Loucy (cell line): Measurements from ENCODE around the gene IRF2.

Source experiments
- H2AFZ ChIP-seq: fragments of 200-600 bp; sonication (generic); 2 replicates; pipeline ENCODE4 v1.6.0; 2016; ENCODE audit warnings: antibody characterized with exemption, mild to moderate bottlenecking, low read length, moderate library complexity
- H3F3A ChIP-seq: fragments of 200-600 bp; 2 replicates; pipeline ENCODE4 v1.6.0; 2016; ENCODE audit warnings: antibody characterized with exemption, low read depth, mild to moderate bottlenecking
- H3K27me3 ChIP-seq: fragments of 200-600 bp; sonication (generic); 2 replicates; pipeline ENCODE4 v1.6.1; 2014; ENCODE audit warnings: low read length, mild to moderate bottlenecking; ENCODE audit not compliant: insufficient read depth, poor library complexity, severe bottlenecking
- H3K36me3 ChIP-seq: fragments of 200-600 bp; sonication (generic); 2 replicates; pipeline ENCODE4 v1.6.1; 2016; ENCODE audit warnings: low read length; ENCODE audit not compliant: insufficient read depth
- H3K4me1 ChIP-seq: fragments of 200-600 bp; sonication (generic); 2 replicates; pipeline ENCODE4 v1.5.1; 2014; ENCODE audit warnings: low read length, mild to moderate bottlenecking; ENCODE audit not compliant: insufficient read depth, poor library complexity, severe bottlenecking
- H3K4me2 ChIP-seq: fragments of 200-600 bp; sonication (generic); 2 replicates; pipeline ENCODE4 v1.6.0; 2014; ENCODE audit warnings: antibody characterized with exemption, low read length, low read depth, mild to moderate bottlenecking; ENCODE audit not compliant: poor library complexity, severe bottlenecking
- H3K4me3 ChIP-seq: fragments of 200-600 bp; sonication (generic); 2 replicates; pipeline ENCODE4 v1.5.1; 2014; ENCODE audit warnings: low read length, mild to moderate bottlenecking, mixed read lengths; ENCODE audit not compliant: poor library complexity, severe bottlenecking
- H3K79me2 ChIP-seq: fragments of 200-600 bp; sonication (generic); 2 replicates; pipeline ENCODE4 v1.6.1; 2014; ENCODE audit warnings: low read length; ENCODE audit not compliant: insufficient read depth
- H3K9ac ChIP-seq: fragments of 200-600 bp; sonication (generic); 2 replicates; pipeline ENCODE4 v1.6.0; 2014; ENCODE audit warnings: mild to moderate bottlenecking, low read depth, low read length, moderate library complexity; ENCODE audit not compliant: poor library complexity, severe bottlenecking
- H3K9me2 ChIP-seq: fragments of 200-600 bp; sonication (generic); replicated peaks from 2 replicates; pipeline ENCODE4 v1.6.1; 2016; ENCODE audit warnings: low read depth, low read length, mixed read lengths
- H3K9me3 ChIP-seq: fragments of 200-600 bp; sonication (generic); 2 replicates; pipeline ENCODE4 v1.6.1; 2014; ENCODE audit warnings: mild to moderate bottlenecking, antibody characterized with exemption, low read length, low read depth; ENCODE audit not compliant: insufficient read depth
- H4K20me1 ChIP-seq: fragments of 200-600 bp; sonication (generic); 2 replicates; pipeline ENCODE4 v1.6.0; 2014; ENCODE audit warnings: antibody characterized with exemption, low read length, mild to moderate bottlenecking; ENCODE audit not compliant: insufficient read depth, poor library complexity, severe bottlenecking
- CTCF ChIP-seq: fragments of 200-600 bp; sonication (generic); conservative IDR thresholded peaks from 2 replicates; pipeline ENCODE4 v1.5.1; 2014; ENCODE audit warnings: mild to moderate bottlenecking, antibody characterized with exemption, low read length
- EZH2phosphoT487 ChIP-seq: fragments of 200-600 bp; IDR thresholded peaks from 2 replicates; pipeline ENCODE4 v1.6.1; 2018; ENCODE audit warnings: antibody characterized with exemption, mild to moderate bottlenecking, moderate library complexity, borderline replicate concordance

The IRF2 gene

GRCh38 chr4:184403384-184403781 lies 71.0 kb downstream of the IRF2 start:
- peaks cover 6% of the 10 kb centered on the region for H3K4me1 ChIP-seq
- peaks cover 57% of the 10 kb centered on the region; the same call in 1 of the 2 replicates for H3K36me3 ChIP-seq

GRCh38 chr4:184402740-184403383 lies 71.5 kb downstream of the IRF2 start:
- H4K20me1 ChIP-seq, result no peaks in the 10 kb centered on the region
- H3K4me2 ChIP-seq, result no peak overlapping the region
- peaks cover 57% of the 10 kb centered on the region; the same call in 1 of the 2 replicates for H3K36me3 ChIP-seq
- peaks cover under 1% of the 10 kb centered on the region for H3K4me1 ChIP-seq
- TF ChIP-seq EZH2phosphoT487 (no peak), CTCF (no peak)
- H3F3A ChIP-seq, result no peaks in the 10 kb centered on the region
- no peaks in the 10 kb centered on the region for H3K27me3 ChIP-seq
- H3K79me2 ChIP-seq, result no peaks in the 10 kb centered on the region
- H3K4me3 ChIP-seq, result no peak overlapping the region
- no peak overlapping the region for H2AFZ ChIP-seq
- no peaks in the 10 kb centered on the region for H3K9me2 ChIP-seq
- no peak overlapping the region for H3K9ac ChIP-seq
- H3K9me3 ChIP-seq, result no peaks in the 10 kb centered on the region

More at GRCh38 chr4:184403384-184403781, 71.0 kb downstream of the IRF2 start:
- no peak for TF ChIP-seq EZH2phosphoT487
- TF ChIP-seq CTCF, result no peak
- H3K79me2 ChIP-seq, result no peaks in the 10 kb centered on the region
- no peaks in the 10 kb centered on the region for H3K9me3 ChIP-seq
- no peak overlapping the region for H3K4me3 ChIP-seq
- no peaks in the 10 kb centered on the region for H3K9me2 ChIP-seq
- H4K20me1 ChIP-seq, result no peaks in the 10 kb centered on the region
- no peak overlapping the region for H2AFZ ChIP-seq
- no peak overlapping the region for H3K9ac ChIP-seq
- H3F3A ChIP-seq, result no peaks in the 10 kb centered on the region
- H3K27me3 ChIP-seq, result no peaks in the 10 kb centered on the region
- H3K4me2 ChIP-seq, result no peak overlapping the region

- H3K36me3 ChIP-seq, result peaks cover 57% of the 10 kb centered on the region; the same call in 1 of the 2 replicates
- no peaks in the 10 kb centered on the region for H3K79me2 ChIP-seq
- H2AFZ ChIP-seq, result no peak overlapping the region
- no peaks in the 10 kb centered on the region for H3K27me3 ChIP-seq
- H3K9ac ChIP-seq, result no peak overlapping the region
- no peak overlapping the region for H3K4me2 ChIP-seq
- H3K9me2 ChIP-seq, result no peaks in the 10 kb centered on the region
- TF ChIP-seq EZH2phosphoT487 (no peak), CTCF (no peak)
- no peaks in the 10 kb centered on the region for H3K4me1 ChIP-seq
- H3K9me3 ChIP-seq, result no peaks in the 10 kb centered on the region
- no peaks in the 10 kb centered on the region for H3F3A ChIP-seq
- H3K4me3 ChIP-seq, result no peak overlapping the region
- no peaks in the 10 kb centered on the region for H4K20me1 ChIP-seq
Observed at GRCh38 chr4:184402239-184402638, 72.1 kb downstream of the IRF2 start.
